Measurements from ENCODE around the gene SELPLG. TPM values are rescaled to one million over a fixed set of nuclear protein-coding genes. Genes with fewer than 3 reads are reported as not detected.
A peak's percentile ranks its signal among the peaks of the same experiment; 100 is the strongest.

SELPLG gene
- total and polyA plus RNA-seq, 2 experiments from 2014 or later, result 1.4 to 3.5 TPM

DNA sequence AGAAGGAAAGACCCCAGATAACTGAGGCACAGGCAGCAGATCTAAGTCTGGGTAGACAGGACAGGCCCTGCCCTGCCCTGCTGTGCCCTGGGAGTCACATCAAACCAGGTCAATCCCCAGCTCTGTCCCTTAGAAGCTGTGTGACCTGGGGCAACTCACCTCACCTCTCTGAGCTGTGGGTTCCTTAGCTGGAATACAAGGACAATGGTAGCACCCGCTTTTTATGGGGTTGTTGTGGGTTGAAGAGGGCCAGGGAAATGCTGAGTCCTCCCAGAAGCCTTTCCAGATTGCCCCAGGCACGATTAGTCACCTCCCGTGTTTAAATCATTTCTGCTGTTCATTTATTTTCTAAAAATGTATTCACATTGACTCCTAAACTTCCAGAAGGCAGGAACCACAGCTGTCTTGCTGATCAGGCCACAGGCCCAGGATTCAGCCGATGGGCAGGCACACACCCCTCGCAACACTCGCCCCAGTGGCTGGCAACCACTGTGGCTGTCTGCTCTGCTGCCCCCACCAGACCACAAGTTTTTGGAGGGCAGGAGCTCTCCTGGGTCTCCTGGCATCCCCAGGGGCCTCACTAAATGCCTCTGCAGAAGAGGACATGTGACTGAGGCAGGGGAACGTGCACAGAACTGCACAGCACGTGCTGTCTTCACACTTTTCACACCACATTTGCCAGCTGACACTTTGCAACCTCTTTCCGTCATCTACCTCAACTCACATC, 3.0 kb downstream of the SELPLG start:
- Histone ChIP-seq H3K27ac (no peak overlapping the region), H3K27me3 (no peaks in the 10 kb centered on the region), H3K4me3 (no peak overlapping the region), H3K36me3 (no peaks in the 10 kb centered on the region), H3K4me1 (ENCODE audit: low read depth) (peaks cover 21% of the 10 kb centered on the region), H3K9me3 (ENCODE audit: low read depth) (no peaks in the 10 kb centered on the region)
- DNase-seq (ENCODE audit: low read depth in 1 of 2, low spot score in 1 of 2), result no peak
- TF ChIP-seq, protein P1, sequence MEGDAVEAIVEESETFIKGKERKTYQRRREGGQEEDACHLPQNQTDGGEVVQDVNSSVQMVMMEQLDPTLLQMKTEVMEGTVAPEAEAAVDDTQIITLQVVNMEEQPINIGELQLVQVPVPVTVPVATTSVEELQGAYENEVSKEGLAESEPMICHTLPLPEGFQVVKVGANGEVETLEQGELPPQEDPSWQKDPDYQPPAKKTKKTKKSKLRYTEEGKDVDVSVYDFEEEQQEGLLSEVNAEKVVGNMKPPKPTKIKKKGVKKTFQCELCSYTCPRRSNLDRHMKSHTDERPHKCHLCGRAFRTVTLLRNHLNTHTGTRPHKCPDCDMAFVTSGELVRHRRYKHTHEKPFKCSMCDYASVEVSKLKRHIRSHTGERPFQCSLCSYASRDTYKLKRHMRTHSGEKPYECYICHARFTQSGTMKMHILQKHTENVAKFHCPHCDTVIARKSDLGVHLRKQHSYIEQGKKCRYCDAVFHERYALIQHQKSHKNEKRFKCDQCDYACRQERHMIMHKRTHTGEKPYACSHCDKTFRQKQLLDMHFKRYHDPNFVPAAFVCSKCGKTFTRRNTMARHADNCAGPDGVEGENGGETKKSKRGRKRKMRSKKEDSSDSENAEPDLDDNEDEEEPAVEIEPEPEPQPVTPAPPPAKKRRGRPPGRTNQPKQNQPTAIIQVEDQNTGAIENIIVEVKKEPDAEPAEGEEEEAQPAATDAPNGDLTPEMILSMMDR (IDR thresholded peaks at IDR 0.05; ENCODE audit: low read depth, low read length), result no peak

DNA sequence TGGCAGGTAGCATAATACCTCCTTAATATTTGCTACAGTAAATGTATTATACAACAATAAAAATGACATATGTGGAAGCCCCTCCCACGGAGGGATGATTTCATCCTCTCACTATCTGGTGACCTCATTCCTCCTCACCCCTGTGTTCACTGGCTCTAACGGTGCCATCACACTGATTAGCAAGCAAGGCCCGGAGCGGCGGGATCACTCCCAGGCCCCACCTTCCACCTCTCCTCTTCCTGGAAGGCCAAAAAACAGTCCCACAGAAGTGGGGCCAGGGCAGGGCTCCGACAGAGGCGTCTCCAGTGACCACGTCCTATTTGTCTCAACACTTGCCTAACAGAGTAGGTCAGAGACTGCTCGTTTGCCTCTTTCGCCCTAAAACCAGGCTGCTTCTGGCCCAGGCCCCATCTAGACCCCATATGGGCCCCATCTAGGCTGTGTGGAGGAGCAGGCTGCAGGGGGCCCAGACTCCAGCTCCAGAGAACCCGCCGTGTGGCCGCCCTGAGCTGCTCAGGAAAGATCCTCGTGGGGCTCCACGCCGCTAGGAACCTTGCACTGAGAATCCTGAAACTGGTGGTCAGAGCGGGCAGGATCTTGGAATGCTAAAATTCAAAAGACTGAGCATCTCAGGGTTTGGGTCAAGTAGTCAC, 3.7 kb downstream of the SELPLG start:
- Histone ChIP-seq H3K4me1 (ENCODE audit: low read depth) (peaks cover 14% of the 10 kb centered on the region), H3K4me3 (no peak overlapping the region), H3K27me3 (no peaks in the 10 kb centered on the region), H3K27ac (no peak overlapping the region), H3K9me3 (ENCODE audit: low read depth) (no peaks in the 10 kb centered on the region), H3K36me3 (no peaks in the 10 kb centered on the region)
- DNase-seq (ENCODE audit: low read depth in 1 of 2, low spot score in 1 of 2), result peak in 1 of 2 donors; percentile 80
- TF ChIP-seq, protein P1 (IDR thresholded peaks at IDR 0.05; ENCODE audit: low read depth, low read length), result no peak

DNA sequence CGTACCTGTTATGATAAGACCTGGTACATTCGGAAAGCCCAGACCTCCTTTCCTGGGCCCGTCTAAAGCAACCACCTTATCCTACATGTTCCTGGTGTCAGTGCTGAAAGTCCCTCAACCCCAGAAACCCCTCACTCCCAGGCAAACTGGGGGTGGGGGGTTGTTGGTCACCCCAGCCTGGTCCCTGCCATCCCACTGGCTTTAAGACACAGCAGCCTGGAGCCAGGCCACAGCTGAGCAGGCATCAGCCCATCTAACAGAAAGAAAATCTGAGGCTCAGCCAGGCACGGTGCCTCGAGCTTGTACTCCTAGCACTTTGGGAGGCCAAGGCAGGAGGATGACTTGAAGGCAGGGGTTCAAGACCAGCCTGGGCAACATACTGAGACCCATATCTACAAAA, 4.5 kb downstream of the SELPLG start:
- Histone ChIP-seq H3K4me1 (ENCODE audit: low read depth) (peaks cover 7% of the 10 kb centered on the region), H3K9me3 (ENCODE audit: low read depth) (no peaks in the 10 kb centered on the region), H3K36me3 (no peaks in the 10 kb centered on the region), H3K4me3 (no peak overlapping the region), H3K27me3 (no peaks in the 10 kb centered on the region), H3K27ac (no peak overlapping the region)
- TF ChIP-seq, protein P1 (IDR thresholded peaks at IDR 0.05; ENCODE audit: low read depth, low read length), result no peak
- no peak for DNase-seq (ENCODE audit: low read depth in 1 of 2, low spot score in 1 of 2)

DNA sequence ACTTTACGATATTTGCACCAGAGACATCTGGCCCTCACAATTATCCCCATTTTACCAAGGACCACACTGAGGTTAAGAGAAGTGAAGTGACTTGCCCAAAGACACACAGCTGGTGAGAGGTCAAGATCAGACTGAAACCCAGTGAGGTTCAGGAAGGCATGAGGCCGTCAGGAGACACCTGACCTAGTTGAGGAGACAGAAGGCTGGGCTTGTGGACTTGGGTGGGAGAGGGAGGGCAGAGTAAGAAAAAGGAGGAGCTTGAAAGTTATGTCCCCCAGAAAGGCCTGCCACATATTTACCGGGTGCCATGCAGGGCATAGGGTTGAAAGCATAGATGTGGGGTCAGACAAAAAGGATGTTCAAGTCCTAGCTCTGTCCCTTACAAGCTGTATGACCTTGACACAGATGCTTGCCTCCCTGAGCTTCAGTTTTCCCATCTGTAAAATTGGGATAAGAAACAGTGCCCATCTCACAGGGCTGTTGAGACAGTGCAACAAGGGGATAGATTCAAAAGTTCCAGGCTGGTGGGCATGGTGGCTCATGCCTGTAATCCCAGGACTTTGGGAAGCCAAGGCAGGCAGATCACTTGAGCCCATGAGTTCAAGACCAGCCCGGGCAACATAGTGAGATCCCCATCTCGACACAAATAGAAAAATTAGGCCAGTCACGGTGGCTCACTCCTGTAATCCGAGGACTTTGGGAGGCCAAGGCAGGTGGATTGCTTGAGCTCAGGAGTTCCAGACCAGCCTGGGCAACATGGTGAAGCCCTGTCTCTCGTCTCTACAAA, 6.4 kb downstream of the SELPLG start:
- TF ChIP-seq, protein P1 (IDR thresholded peaks at IDR 0.05; ENCODE audit: low read depth, low read length), result no peak
- no peaks in the 10 kb centered on the region for H3K4me1 ChIP-seq (ENCODE audit: low read depth)
- H3K27ac ChIP-seq, result no peak overlapping the region
- H3K27me3 ChIP-seq, result no peaks in the 10 kb centered on the region
- no peak for DNase-seq (ENCODE audit: low read depth in 1 of 2, low spot score in 1 of 2)
- H3K9me3 ChIP-seq (ENCODE audit: low read depth), result no peaks in the 10 kb centered on the region
- H3K4me3 ChIP-seq, result no peak overlapping the region
- no peaks in the 10 kb centered on the region for H3K36me3 ChIP-seq

DNA sequence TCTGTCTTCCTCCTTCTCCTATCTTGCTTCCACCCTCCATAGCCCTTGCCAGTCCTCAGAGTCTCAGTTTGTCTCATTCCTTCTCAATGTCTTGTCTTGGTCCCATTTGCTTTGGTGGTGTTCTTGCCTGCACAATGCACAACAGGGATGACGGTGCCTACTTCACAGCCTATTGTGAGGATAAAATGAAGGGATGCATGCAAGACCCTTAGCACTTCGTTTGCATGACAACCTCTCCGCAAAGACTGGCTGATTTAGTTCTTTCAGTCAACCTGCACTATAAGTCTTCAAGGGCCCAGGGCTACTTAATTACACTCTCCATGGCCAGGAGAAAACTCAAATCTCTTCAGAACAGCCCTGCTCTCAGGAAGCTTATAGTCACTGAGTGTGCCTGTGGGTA, 8.5 kb downstream of the SELPLG start:
- Histone ChIP-seq H3K9me3 (ENCODE audit: low read depth) (no peaks in the 10 kb centered on the region), H3K27ac (no peak overlapping the region), H3K4me3 (no peak overlapping the region), H3K4me1 (ENCODE audit: low read depth) (no peaks in the 10 kb centered on the region), H3K27me3 (no peaks in the 10 kb centered on the region), H3K36me3 (no peaks in the 10 kb centered on the region)
- no peak for DNase-seq (ENCODE audit: low read depth in 1 of 2, low spot score in 1 of 2)
- TF ChIP-seq, protein P1 (IDR thresholded peaks at IDR 0.05; ENCODE audit: low read depth, low read length), result no peak

All from cardiac muscle cell (in vitro differentiated cells and primary cell).